Loucy (cell line): ENCODE results near the gene ARHGAP28.

ENCODE experiments used
- H2AFZ ChIP-seq: fragments of 200-600 bp; sonication (generic); 2 replicates; pipeline ENCODE4 v1.6.0; 2016; ENCODE audit warnings: antibody characterized with exemption, mild to moderate bottlenecking, low read length, moderate library complexity
- H3F3A ChIP-seq: fragments of 200-600 bp; 2 replicates; pipeline ENCODE4 v1.6.0; 2016; ENCODE audit warnings: antibody characterized with exemption, low read depth, mild to moderate bottlenecking
- H3K27me3 ChIP-seq: fragments of 200-600 bp; sonication (generic); 2 replicates; pipeline ENCODE4 v1.6.1; 2014; ENCODE audit warnings: low read length, mild to moderate bottlenecking; ENCODE audit not compliant: insufficient read depth, poor library complexity, severe bottlenecking
- H3K36me3 ChIP-seq: fragments of 200-600 bp; sonication (generic); 2 replicates; pipeline ENCODE4 v1.6.1; 2016; ENCODE audit warnings: low read length; ENCODE audit not compliant: insufficient read depth
- H3K4me1 ChIP-seq: fragments of 200-600 bp; sonication (generic); 2 replicates; pipeline ENCODE4 v1.5.1; 2014; ENCODE audit warnings: low read length, mild to moderate bottlenecking; ENCODE audit not compliant: insufficient read depth, poor library complexity, severe bottlenecking
- H3K4me2 ChIP-seq: fragments of 200-600 bp; sonication (generic); 2 replicates; pipeline ENCODE4 v1.6.0; 2014; ENCODE audit warnings: antibody characterized with exemption, low read length, low read depth, mild to moderate bottlenecking; ENCODE audit not compliant: poor library complexity, severe bottlenecking
- H3K4me3 ChIP-seq: fragments of 200-600 bp; sonication (generic); 2 replicates; pipeline ENCODE4 v1.5.1; 2014; ENCODE audit warnings: low read length, mild to moderate bottlenecking, mixed read lengths; ENCODE audit not compliant: poor library complexity, severe bottlenecking
- H3K79me2 ChIP-seq: fragments of 200-600 bp; sonication (generic); 2 replicates; pipeline ENCODE4 v1.6.1; 2014; ENCODE audit warnings: low read length; ENCODE audit not compliant: insufficient read depth
- H3K9ac ChIP-seq: fragments of 200-600 bp; sonication (generic); 2 replicates; pipeline ENCODE4 v1.6.0; 2014; ENCODE audit warnings: mild to moderate bottlenecking, low read depth, low read length, moderate library complexity; ENCODE audit not compliant: poor library complexity, severe bottlenecking
- H3K9me2 ChIP-seq: fragments of 200-600 bp; sonication (generic); replicated peaks from 2 replicates; pipeline ENCODE4 v1.6.1; 2016; ENCODE audit warnings: low read depth, low read length, mixed read lengths
- H3K9me3 ChIP-seq: fragments of 200-600 bp; sonication (generic); 2 replicates; pipeline ENCODE4 v1.6.1; 2014; ENCODE audit warnings: mild to moderate bottlenecking, antibody characterized with exemption, low read length, low read depth; ENCODE audit not compliant: insufficient read depth
- H4K20me1 ChIP-seq: fragments of 200-600 bp; sonication (generic); 2 replicates; pipeline ENCODE4 v1.6.0; 2014; ENCODE audit warnings: antibody characterized with exemption, low read length, mild to moderate bottlenecking; ENCODE audit not compliant: insufficient read depth, poor library complexity, severe bottlenecking
- CTCF ChIP-seq: fragments of 200-600 bp; sonication (generic); conservative IDR thresholded peaks from 2 replicates; pipeline ENCODE4 v1.5.1; 2014; ENCODE audit warnings: mild to moderate bottlenecking, antibody characterized with exemption, low read length
- EZH2phosphoT487 ChIP-seq: fragments of 200-600 bp; IDR thresholded peaks from 2 replicates; pipeline ENCODE4 v1.6.1; 2018; ENCODE audit warnings: antibody characterized with exemption, mild to moderate bottlenecking, moderate library complexity, borderline replicate concordance

Gene ARHGAP28

DNA sequence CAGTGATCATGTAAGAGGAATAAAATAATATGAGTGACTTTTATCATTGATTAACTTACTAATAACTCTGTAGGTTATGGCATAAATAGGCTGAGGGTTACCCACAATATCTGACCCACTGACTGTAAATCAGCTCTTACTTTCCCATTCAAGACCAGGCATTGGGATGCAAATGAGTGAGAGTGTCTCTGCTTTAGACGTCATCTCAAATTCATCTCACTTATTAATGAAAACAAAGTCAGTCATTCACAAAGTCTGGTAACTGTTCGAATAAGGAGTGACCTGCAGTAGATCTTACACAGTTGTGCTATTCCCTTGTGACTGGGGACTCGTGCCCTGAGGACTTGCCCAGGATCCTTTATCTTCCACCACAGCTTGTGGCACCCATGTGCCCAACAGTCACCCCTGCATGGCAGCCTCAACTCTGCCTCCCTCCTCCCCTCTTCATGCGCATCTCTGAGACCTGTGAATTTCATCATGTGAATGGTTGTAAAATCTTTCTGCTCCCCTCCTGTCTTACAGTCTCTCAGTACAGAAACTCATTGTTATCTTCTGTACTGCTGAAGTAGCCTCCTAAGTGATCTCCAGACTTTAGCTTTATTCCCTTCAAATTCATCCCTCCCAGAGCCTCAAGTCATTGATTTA lies 131.4 kb downstream of the ARHGAP28 start:
- H3K9me2 ChIP-seq = no peaks in the 10 kb centered on the region
- no peak for TF ChIP-seq CTCF
- no peak for TF ChIP-seq EZH2phosphoT487
- no peaks in the 10 kb centered on the region for H3K36me3 ChIP-seq
- no peaks in the 10 kb centered on the region for H4K20me1 ChIP-seq
- no peak overlapping the region for H3K9ac ChIP-seq
- no peaks in the 10 kb centered on the region for H3K9me3 ChIP-seq
- H3K79me2 ChIP-seq = no peaks in the 10 kb centered on the region
- H3F3A ChIP-seq = no peaks in the 10 kb centered on the region
- no peaks in the 10 kb centered on the region for H3K4me1 ChIP-seq
- H3K4me2 ChIP-seq = no peak overlapping the region
- no peak overlapping the region for H2AFZ ChIP-seq
- H3K27me3 ChIP-seq = no peaks in the 10 kb centered on the region
- no peak overlapping the region for H3K4me3 ChIP-seq

DNA sequence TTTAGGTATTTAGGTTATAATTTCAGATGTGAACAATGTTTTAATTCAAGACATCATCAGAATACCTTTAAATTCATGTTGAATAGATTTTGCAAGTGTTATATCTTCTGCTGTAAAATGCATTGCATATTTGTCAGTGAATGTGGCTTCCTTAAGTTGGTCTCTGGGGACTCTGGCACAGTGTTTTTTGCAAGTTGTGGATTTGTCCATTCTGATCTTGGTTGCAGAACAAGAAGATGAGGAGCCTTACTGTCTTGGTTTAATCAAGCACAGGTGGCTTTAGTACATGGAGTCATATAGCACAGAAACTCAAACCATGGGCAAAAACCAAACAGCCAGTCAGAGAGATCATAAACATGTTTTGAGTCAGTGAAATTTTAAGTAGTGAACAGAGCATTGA lies 135.7 kb downstream of the ARHGAP28 start:
- Histone ChIP-seq H3K27me3 (no peaks in the 10 kb centered on the region), H3K4me3 (no peak overlapping the region), H3K9me3 (no peaks in the 10 kb centered on the region), H4K20me1 (no peaks in the 10 kb centered on the region), H3F3A (no peaks in the 10 kb centered on the region), H3K9ac (no peak overlapping the region), H3K9me2 (no peaks in the 10 kb centered on the region), H3K4me2 (no peak overlapping the region), H2AFZ (no peak overlapping the region), H3K4me1 (no peaks in the 10 kb centered on the region), H3K79me2 (no peaks in the 10 kb centered on the region), H3K36me3 (no peaks in the 10 kb centered on the region)
- TF ChIP-seq CTCF (no peak), EZH2phosphoT487 (no peak)

- H3F3A ChIP-seq = no peaks in the 10 kb centered on the region
- no peaks in the 10 kb centered on the region for H3K79me2 ChIP-seq
- no peaks in the 10 kb centered on the region for H3K9me2 ChIP-seq
- H3K9ac ChIP-seq = no peak overlapping the region
- H3K4me1 ChIP-seq = no peaks in the 10 kb centered on the region
- no peaks in the 10 kb centered on the region for H3K27me3 ChIP-seq
- no peaks in the 10 kb centered on the region for H4K20me1 ChIP-seq
- no peak overlapping the region for H2AFZ ChIP-seq
- H3K4me2 ChIP-seq = no peak overlapping the region
- no peak overlapping the region for H3K4me3 ChIP-seq
- TF ChIP-seq EZH2phosphoT487 (no peak), CTCF (no peak)
- H3K36me3 ChIP-seq = no peaks in the 10 kb centered on the region
- no peaks in the 10 kb centered on the region for H3K9me3 ChIP-seq
Measured at GRCh38 chr18:6866552-6867085, 137.1 kb downstream of the ARHGAP28 start.
